ENCODE measurements around the gene UMODL1.

The UMODL1 gene

DNA sequence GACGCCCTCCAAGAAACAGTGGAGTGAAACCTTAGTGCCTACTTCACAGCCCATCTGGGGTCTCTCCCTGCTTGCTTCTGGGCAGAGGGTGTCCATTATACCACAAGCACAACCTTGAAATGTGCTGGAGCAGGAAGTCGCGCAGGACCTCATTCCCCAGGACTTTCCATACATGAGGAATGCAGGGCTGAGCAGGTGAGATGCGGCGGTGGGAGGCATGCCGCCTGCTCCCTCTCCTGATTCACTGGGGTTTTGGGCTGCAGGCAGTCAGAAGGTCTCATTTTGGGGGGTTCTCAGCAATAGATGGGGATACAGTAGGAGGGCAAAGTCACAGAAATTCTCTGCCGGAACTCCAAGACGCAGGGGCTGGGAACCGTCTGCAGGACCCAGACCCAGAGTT lies 15.7 kb upstream of the UMODL1 start:
- H3K4me3 ChIP-seq (ENCODE audit: low read depth, low read length), result no peak overlapping the region
- ChIA-PET CTCF (no interaction called here), POLR2A (no interaction called here)
- DNase-seq (ENCODE audit: low read depth, low spot score), result no peak
- TF ChIP-seq, protein P1, sequence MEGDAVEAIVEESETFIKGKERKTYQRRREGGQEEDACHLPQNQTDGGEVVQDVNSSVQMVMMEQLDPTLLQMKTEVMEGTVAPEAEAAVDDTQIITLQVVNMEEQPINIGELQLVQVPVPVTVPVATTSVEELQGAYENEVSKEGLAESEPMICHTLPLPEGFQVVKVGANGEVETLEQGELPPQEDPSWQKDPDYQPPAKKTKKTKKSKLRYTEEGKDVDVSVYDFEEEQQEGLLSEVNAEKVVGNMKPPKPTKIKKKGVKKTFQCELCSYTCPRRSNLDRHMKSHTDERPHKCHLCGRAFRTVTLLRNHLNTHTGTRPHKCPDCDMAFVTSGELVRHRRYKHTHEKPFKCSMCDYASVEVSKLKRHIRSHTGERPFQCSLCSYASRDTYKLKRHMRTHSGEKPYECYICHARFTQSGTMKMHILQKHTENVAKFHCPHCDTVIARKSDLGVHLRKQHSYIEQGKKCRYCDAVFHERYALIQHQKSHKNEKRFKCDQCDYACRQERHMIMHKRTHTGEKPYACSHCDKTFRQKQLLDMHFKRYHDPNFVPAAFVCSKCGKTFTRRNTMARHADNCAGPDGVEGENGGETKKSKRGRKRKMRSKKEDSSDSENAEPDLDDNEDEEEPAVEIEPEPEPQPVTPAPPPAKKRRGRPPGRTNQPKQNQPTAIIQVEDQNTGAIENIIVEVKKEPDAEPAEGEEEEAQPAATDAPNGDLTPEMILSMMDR (IDR thresholded peaks at IDR 0.05; ENCODE audit: insufficient read depth, low read length, missing control alignments), result no peak

DNA sequence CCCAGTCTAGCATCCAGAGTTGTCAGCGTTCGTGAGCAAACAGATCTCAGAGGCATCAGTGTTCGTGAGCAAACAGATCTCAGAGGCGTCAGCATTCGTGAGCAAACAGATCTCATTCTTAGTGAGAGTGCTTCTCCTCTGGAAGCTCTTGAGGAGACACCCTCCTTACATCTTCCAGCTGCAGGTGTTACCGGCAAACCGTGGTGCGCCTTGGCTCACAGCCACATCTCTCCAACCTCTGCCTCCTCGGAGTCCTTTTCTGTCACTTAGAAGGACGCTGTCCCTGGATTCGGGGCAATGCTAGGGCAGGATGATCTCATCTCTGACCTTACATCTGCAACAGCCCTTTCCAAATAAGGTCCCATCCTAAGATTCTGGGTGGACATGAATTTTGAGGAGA lies 14.6 kb upstream of the UMODL1 start:
- H3K4me3 ChIP-seq (ENCODE audit: low read depth, low read length), result no peak overlapping the region
- CTCF ChIA-PET, result no interaction called here
- POLR2A ChIA-PET, result no interaction called here
- TF ChIP-seq, protein P1 (IDR thresholded peaks at IDR 0.05; ENCODE audit: insufficient read depth, low read length, missing control alignments), result no peak
- DNase-seq (ENCODE audit: low read depth, low spot score), result no peak

GRCh38 chr21:42056996-42057689 lies 14.0 kb upstream of the UMODL1 start:
- TF ChIP-seq, protein P1 (IDR thresholded peaks at IDR 0.05; ENCODE audit: insufficient read depth, low read length, missing control alignments), result no peak
- peak; percentile 49 for DNase-seq (ENCODE audit: low read depth, low spot score)
- CTCF ChIA-PET, result no interaction called here
- POLR2A ChIA-PET, result no interaction called here
- H3K4me3 ChIP-seq (ENCODE audit: low read depth, low read length), result no peak overlapping the region

GRCh38 chr21:42057851-42058437 lies 13.2 kb upstream of the UMODL1 start:
- TF ChIP-seq, protein P1 (IDR thresholded peaks at IDR 0.05; ENCODE audit: insufficient read depth, low read length, missing control alignments), result no peak
- DNase-seq (ENCODE audit: low read depth, low spot score), result no peak
- H3K4me3 ChIP-seq (ENCODE audit: low read depth, low read length), result no peak overlapping the region
- POLR2A ChIA-PET, result no interaction called here
- CTCF ChIA-PET, result interaction anchor here (1.2 kb wide), 1 partner anchor 241 kb away, joined by 3 read pairs; no protein-coding TSS in a partner anchor

DNA sequence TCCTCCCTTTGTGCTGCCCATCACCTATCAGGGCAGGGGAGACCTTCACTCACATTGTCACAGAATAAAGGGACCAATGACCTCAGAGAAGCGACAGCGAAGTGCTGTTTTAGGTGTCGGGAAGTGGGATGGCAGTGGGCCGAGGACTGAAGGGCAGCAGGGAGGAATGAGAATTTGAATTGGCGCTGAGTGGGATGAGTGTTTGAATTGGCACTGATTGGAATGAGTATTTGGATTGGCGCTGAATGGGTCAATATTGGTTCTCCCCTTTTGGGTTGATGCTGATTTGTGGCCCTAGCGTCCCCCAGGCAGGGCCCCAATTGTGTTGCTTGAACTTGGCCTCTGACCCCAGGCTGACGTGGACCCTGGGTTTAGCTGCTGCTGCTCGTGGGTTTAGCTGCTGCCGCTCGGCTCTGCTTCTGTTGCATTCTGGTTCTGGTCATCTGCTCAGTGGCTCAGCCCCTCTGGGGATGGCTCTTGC lies 12.4 kb upstream of the UMODL1 start:
- POLR2A ChIA-PET, result no interaction called here
- no peak for DNase-seq (ENCODE audit: low read depth, low spot score)
- CTCF ChIA-PET, result interaction anchor here (0.9 to 1.2 kb wide), 2 partner anchors 11 to 242 kb away, joined by 3 read pairs; no protein-coding TSS in a partner anchor
- H3K4me3 ChIP-seq (ENCODE audit: low read depth, low read length), result no peak overlapping the region
- TF ChIP-seq, protein P1 (IDR thresholded peaks at IDR 0.05; ENCODE audit: insufficient read depth, low read length, missing control alignments), result no peak

DNA sequence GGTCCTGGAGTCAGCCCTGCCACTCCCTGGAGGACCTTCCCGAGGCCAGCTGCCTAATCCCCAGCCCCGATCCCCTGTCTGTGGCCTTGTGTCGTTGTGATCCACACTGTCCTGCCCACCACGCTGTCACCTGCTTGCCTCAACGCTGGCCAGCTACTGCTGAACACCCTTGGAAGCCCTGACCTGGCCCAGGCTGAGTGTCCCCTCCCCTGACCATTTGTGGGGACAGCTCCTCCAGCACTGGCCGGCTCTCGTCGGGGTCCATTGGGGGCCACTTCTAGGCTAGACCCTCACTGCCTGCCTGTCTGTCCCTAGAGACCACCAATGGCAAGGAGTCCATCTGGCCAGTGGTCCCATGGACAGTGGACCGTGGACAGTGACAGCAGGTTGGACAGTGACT lies 12.0 kb upstream of the UMODL1 start:
- TF ChIP-seq, protein P1 (IDR thresholded peaks at IDR 0.05; ENCODE audit: insufficient read depth, low read length, missing control alignments), result no peak
- CTCF ChIA-PET, result interaction anchor here (0.9 to 1.2 kb wide), 2 partner anchors 11 to 242 kb away, joined by 3 read pairs; no protein-coding TSS in a partner anchor

More for the DNA sequence above, 12.0 kb upstream of the UMODL1 start:
- POLR2A ChIA-PET, result no interaction called here
- no peak overlapping the region for H3K4me3 ChIP-seq (ENCODE audit: low read depth, low read length)
- DNase-seq (ENCODE audit: low read depth, low spot score), result no peak

Data from AG04449 (cell line).